Loucy (cell line): ENCODE results near the gene GMPPB.

ENCODE experiments used
- CTCF ChIP-seq: fragments of 200-600 bp; sonication (generic); conservative IDR thresholded peaks from 2 replicates; pipeline ENCODE4 v1.5.1; 2014; ENCODE audit warnings: mild to moderate bottlenecking, antibody characterized with exemption, low read length
- EZH2phosphoT487 ChIP-seq: fragments of 200-600 bp; IDR thresholded peaks from 2 replicates; pipeline ENCODE4 v1.6.1; 2018; ENCODE audit warnings: antibody characterized with exemption, mild to moderate bottlenecking, moderate library complexity, borderline replicate concordance

- TF ChIP-seq CTCF, result no peak
- TF ChIP-seq EZH2phosphoT487, result no peak
These were observed 10.2 kb downstream of the GMPPB start for GRCh38 chr3:49713336-49714105.
